Right lobe of liver (tissue), 4 donors: ENCODE data around the gene JPT1.

Source experiments
- CTCF ChIP-seq, 4 donors: fragments of 200-600 bp in 3 of 4; fragments of 450-650 bp in 1 of 4; IDR thresholded peaks; one replicate each; pipeline versions ENCODE4 v1.5.1 to v1.8.0; 2016 to 2022; ENCODE audit warnings: antibody characterized with exemption in 4 of 4, mild to moderate bottlenecking in 2 of 4
- POLR2A ChIP-seq: fragments of 450-650 bp; IDR thresholded peaks from one replicate; pipeline ENCODE4 v1.6.1; 2017; ENCODE audit warnings: antibody characterized with exemption, mild to moderate bottlenecking
- donor health status: DM: no; HTN: no; CAD: no.
- donor health status: DM: no; HTN: no; CAD: no.
- donor health status: DM: no; HTN: yes; CAD: no.

- TF ChIP-seq CTCF (IDR thresholded peaks at IDR 0.05): no peak
- TF ChIP-seq POLR2A: no peak
These were observed 5.9 kb upstream of the JPT1 start for GRCh38 chr17:75160211-75160610.
